ENCODE results near the gene SOX6. TPM values are rescaled to one million over a fixed set of nuclear protein-coding genes. Genes with fewer than 3 reads are reported as not detected.

The SOX6 gene
- total and polyA plus RNA-seq, 2 experiments from 2014 or later = 0.03 to 0.66 TPM

- Mint-ChIP-seq H3K4me3 (no peak overlapping the region), H3K27me3 (ENCODE audit: insufficient read depth, low read depth, poor library complexity) (peaks cover 3% of the 10 kb centered on the region)
- no peaks in the 10 kb centered on the region for H3F3A ChIP-seq (replicated peaks; ENCODE audit: low read depth)
Observed at GRCh38 chr11:16242806-16243205, 113.5 kb downstream of the SOX6 start.

More at GRCh38 chr11:16242806-16243205, 113.5 kb downstream of the SOX6 start:
- H3K4me2 ChIP-seq = no peak overlapping the region
- H3K4me3 ChIP-seq = no peak overlapping the region
- H4K20me1 ChIP-seq (replicated peaks; ENCODE audit: insufficient read depth) = no peaks in the 10 kb centered on the region
- H3K27ac ChIP-seq (ENCODE audit: low read depth) = no peak overlapping the region
- no peak for DNase-seq (ENCODE audit: low spot score)
- no peaks in the 10 kb centered on the region for H3K27me3 ChIP-seq (ENCODE audit: insufficient read depth)
- H3K9me3 Mint-ChIP-seq = peaks cover 9% of the 10 kb centered on the region; the same call in 2 of the 3 replicates
- H3K4me1 Mint-ChIP-seq = peaks cover 6% of the 10 kb centered on the region
- H2AFZ ChIP-seq = no peak overlapping the region
- no peaks in the 10 kb centered on the region for H3K79me2 ChIP-seq (replicated peaks; ENCODE audit: insufficient read depth)
- peaks cover 6% of the 10 kb centered on the region; the same call in 1 of the 3 replicates for H3K36me3 Mint-ChIP-seq (ENCODE audit: low read depth)
- ATAC-seq = no peak
- peaks cover 5% of the 10 kb centered on the region; the same call in 1 of the 2 replicates for H3K36me3 ChIP-seq (ENCODE audit: insufficient read depth)
- H3K27ac Mint-ChIP-seq = no peak overlapping the region
- no peaks in the 10 kb centered on the region for H3K4me1 ChIP-seq (ENCODE audit: insufficient read depth)
- TF ChIP-seq EZH2phosphoT487 (IDR thresholded peaks at IDR 0.05; ENCODE audit: unreplicated experiment) (no peak), ETS1 (IDR thresholded peaks at IDR 0.05) (no peak), JUNB (IDR thresholded peaks at IDR 0.05; ENCODE audit: unreplicated experiment) (no peak), ZNF462 (CRISPR knock-in tag; IDR thresholded peaks at IDR 0.05) (no peak), POLR2AphosphoS5 (IDR thresholded peaks at IDR 0.05; ENCODE audit: low read depth) (no peak), CREB1 (CRISPR knock-in tag; IDR thresholded peaks at IDR 0.05; ENCODE audit: low read depth) (no peak), STAT1 (IDR thresholded peaks at IDR 0.05; ENCODE audit: unreplicated experiment) (no peak), ZNF331 (CRISPR knock-in tag; IDR thresholded peaks at IDR 0.05; ENCODE audit: low read depth) (no peak), ZNF114 (CRISPR knock-in tag; IDR thresholded peaks at IDR 0.05) (no peak)
- H3K9me2 ChIP-seq (ENCODE audit: insufficient read depth) = no peaks in the 10 kb centered on the region

Data from GM23338 (cell line).